Activated CD8-positive, alpha-beta T cell treated with anti-CD3 and anti-CD28 coated beads for 36 hours (primary cell): ENCODE data around the gene CLDN34. TPM values are rescaled to one million over a fixed set of nuclear protein-coding genes. Genes with fewer than 3 reads are reported as not detected.

Experiments
- ATAC-seq: fragments of 200-7000 bp; cut with Tn5 transposase; one replicate; pipeline ENCODE4 v1.10.0; 2021; ENCODE audit warnings: mild to moderate bottlenecking, moderate library complexity
- CTCF ChIA-PET: fragments of 350-600 bp; sonication (Branson Sonifier 250); formaldehyde crosslinking; loops from one replicate; lab custom pipeline; 2021; ENCODE audit warnings: antibody characterized with exemption; lab: Charles Lee
- POLR2A ChIA-PET: fragments of 350-600 bp; sonication (Branson Sonifier 250); formaldehyde crosslinking; loops from one replicate; lab custom pipeline; 2021; ENCODE audit warnings: antibody characterized with exemption; lab: Charles Lee
- DNase-seq: peaks from one replicate; pipeline ENCODE4 v3.0.0-alpha.2; 2020
- H3K27ac Mint-ChIP-seq: one replicate; pipeline ENCODE4 v1.8.0; 2021; ENCODE audit warnings: mild to moderate bottlenecking, mixed read lengths
- H3K27me3 Mint-ChIP-seq: one replicate; pipeline ENCODE4 v1.8.0; 2021; ENCODE audit warnings: mixed read lengths
- H3K36me3 Mint-ChIP-seq: one replicate; pipeline ENCODE4 v1.8.0; 2021; ENCODE audit warnings: low read depth, mixed read lengths
- H3K4me1 Mint-ChIP-seq: one replicate; pipeline ENCODE4 v1.8.0; 2021; ENCODE audit warnings: low read depth, mixed read lengths
- H3K4me3 Mint-ChIP-seq: one replicate; pipeline ENCODE4 v1.8.0; 2021; ENCODE audit warnings: mild to moderate bottlenecking, moderate library complexity, mixed read lengths
- H3K9me3 Mint-ChIP-seq: one replicate; pipeline ENCODE4 v1.8.0; 2021; ENCODE audit warnings: mixed read lengths
- CTCF ChIP-seq: fragments of 200-600 bp; IDR thresholded peaks from one replicate; pipeline ENCODE4 v1.8.0; 2022; ENCODE audit warnings: antibody characterized with exemption, mild to moderate bottlenecking
- intact Hi-C: fragments of 100-400 bp; cut with micrococcal nuclease; formaldehyde crosslinking; loops from one replicate; pipeline ENCODE4 v1.10.0; 2022
- total RNA-seq, 2 experiments: library from RNA; stranded (reverse); gene quantifications; one replicate each; pipeline ENCODE4 v1.2.3, GENCODE V29; 2021

The CLDN34 gene
- total RNA-seq, 2 experiments from 2014 or later: not detected

DNA sequence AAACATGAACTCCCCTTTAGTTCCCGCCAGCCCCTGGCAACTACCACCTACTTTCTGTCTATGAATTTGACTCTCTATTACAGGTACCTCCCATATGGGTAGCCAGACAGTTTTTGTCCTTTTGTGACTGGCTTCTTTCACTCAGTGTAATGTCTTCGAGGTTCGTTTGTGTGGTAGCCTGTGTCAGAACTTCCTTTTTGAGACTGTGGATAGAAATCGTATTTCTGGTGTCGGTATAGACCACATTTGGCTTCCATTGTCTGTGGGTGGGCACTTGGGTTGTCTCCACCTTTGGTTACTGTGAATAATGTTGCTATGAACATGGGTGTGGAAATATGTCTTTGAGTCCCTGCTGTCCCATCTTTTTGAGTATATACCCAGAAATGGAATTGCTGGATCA is 5.4 kb upstream of the CLDN34 start:
- Mint-ChIP-seq H3K36me3 (no peaks in the 10 kb centered on the region), H3K27ac (no peak overlapping the region), H3K9me3 (no peaks in the 10 kb centered on the region), H3K4me1 (no peaks in the 10 kb centered on the region), H3K27me3 (peaks cover 15% of the 10 kb centered on the region), H3K4me3 (no peak overlapping the region)
- intact Hi-C loops: no loop called here
- ATAC-seq (no peak), DNase-seq (no peak)
- POLR2A ChIA-PET: no interaction called here
- CTCF ChIA-PET: no interaction called here
- no peak for TF ChIP-seq CTCF

DNA sequence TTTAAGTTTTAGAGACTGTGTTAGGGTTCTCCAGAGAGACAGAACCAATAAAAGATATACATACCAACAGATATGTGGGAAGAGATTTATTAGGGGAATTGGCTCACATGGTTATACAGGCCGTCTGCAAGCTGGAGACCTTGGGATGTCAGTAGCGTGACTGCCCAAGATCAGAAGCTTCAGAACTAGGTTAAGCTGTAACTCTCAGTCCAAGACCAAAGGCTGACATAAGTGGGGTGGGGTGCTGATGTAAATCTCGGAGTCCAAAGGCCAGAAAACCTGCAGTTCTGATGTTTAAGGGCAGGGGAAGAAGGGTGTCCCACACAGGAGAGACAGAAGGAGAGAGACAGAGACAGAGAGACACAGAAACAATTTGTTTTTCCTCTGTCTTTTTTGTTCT is 10.5 kb downstream of the CLDN34 start:
- POLR2A ChIA-PET: no interaction called here

GRCh38 chrX:9980401-9980800 is 13.2 kb downstream of the CLDN34 start:
- Mint-ChIP-seq H3K4me1 (no peaks in the 10 kb centered on the region), H3K27ac (no peak overlapping the region), H3K9me3 (no peaks in the 10 kb centered on the region), H3K27me3 (no peaks in the 10 kb centered on the region), H3K4me3 (no peak overlapping the region), H3K36me3 (no peaks in the 10 kb centered on the region)
- POLR2A ChIA-PET: no interaction called here
- intact Hi-C loops: no loop called here
- TF ChIP-seq CTCF: no peak
- CTCF ChIA-PET: interaction anchor here (1.0 kb wide), 1 partner anchor 139 kb away, joined by 3 read pairs; no protein-coding TSS in a partner anchor
- DNase-seq (no peak), ATAC-seq (no peak)

More for the DNA sequence above, 10.5 kb downstream of the CLDN34 start:
- no peak for TF ChIP-seq CTCF
- Mint-ChIP-seq H3K27me3 (no peaks in the 10 kb centered on the region), H3K36me3 (no peaks in the 10 kb centered on the region), H3K9me3 (no peaks in the 10 kb centered on the region), H3K4me3 (no peak overlapping the region), H3K4me1 (no peaks in the 10 kb centered on the region), H3K27ac (no peak overlapping the region)
- ATAC-seq: no peak
- intact Hi-C loops: no loop called here
- CTCF ChIA-PET: interaction anchor here (1.5 kb wide), 1 partner anchor 106 kb away, joined by 4 read pairs; no protein-coding TSS in a partner anchor
- DNase-seq: no peak

DNA sequence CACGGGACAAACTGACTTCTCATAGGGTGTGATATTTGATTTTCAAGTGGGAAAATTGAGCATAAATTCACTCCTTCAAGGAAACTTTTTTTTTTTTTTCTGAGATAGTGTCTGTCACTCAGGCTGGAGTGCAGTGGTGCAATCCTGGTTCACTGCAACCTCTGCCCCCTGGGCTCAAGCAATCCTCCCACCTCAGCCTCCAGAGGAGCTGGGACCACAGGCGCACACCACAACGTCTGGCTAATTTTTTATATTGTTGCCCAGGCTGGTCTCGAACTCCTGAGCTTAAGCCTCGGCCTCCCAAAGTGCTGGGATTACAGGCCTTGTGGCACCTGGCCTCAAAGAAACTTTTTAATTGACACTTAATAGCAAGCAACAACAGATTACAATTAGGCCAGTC is 13.8 kb downstream of the CLDN34 start:
- CTCF ChIA-PET: interaction anchor here (0.7 to 1.0 kb wide), 2 partner anchors 105 to 139 kb away, joined by 3 read pairs; no protein-coding TSS in a partner anchor
- no peaks in the 10 kb centered on the region for H3K9me3 Mint-ChIP-seq
- H3K4me1 Mint-ChIP-seq: no peaks in the 10 kb centered on the region
- POLR2A ChIA-PET: no interaction called here
- intact Hi-C loops: no loop called here
- H3K27ac Mint-ChIP-seq: no peak overlapping the region
- TF ChIP-seq CTCF: no peak
- no peak overlapping the region for H3K4me3 Mint-ChIP-seq
- no peaks in the 10 kb centered on the region for H3K36me3 Mint-ChIP-seq
- DNase-seq (no peak), ATAC-seq (no peak)
- no peaks in the 10 kb centered on the region for H3K27me3 Mint-ChIP-seq

DNA sequence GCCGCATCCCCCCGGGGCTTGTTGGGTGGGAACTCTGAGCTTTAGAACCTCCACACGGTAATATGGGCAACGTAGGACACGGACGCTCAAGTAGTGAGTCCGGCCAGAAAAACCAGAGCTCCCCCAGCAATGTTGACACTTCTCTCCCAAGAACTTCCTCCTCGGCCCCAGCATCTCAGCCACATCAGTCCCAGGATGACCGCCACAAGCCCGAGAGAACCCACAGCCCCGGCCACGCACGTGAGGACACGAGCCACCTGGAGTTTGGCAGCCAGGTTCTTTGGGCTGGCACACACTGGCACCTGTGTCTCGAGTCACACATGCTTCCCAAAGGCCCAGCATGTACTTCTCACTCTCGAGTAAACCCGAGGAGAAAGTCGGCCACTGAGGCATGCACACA is 16.3 kb downstream of the CLDN34 start:
- ChIA-PET CTCF (interaction anchor here (1.1 to 1.5 kb wide), 2 partner anchors 135 to 136 kb away, joined by 3 to 6 read pairs; no protein-coding TSS in a partner anchor), POLR2A (no interaction called here)
- no peak for DNase-seq
- no peak overlapping the region for H3K4me3 Mint-ChIP-seq
- H3K9me3 Mint-ChIP-seq: no peaks in the 10 kb centered on the region
- no peaks in the 10 kb centered on the region for H3K4me1 Mint-ChIP-seq
- H3K27ac Mint-ChIP-seq: no peak overlapping the region
- no peak for ATAC-seq
- intact Hi-C loops: no loop called here
- H3K27me3 Mint-ChIP-seq: no peaks in the 10 kb centered on the region
- no peaks in the 10 kb centered on the region for H3K36me3 Mint-ChIP-seq
- TF ChIP-seq CTCF: no peak
